LNCAP (cell line): ENCODE data around the gene PCNP.
A peak's percentile ranks its signal among the peaks of the same experiment; 100 is the strongest.

Source experiments
- CTCF ChIP-seq: fragments of 450-650 bp; IDR thresholded peaks from 2 replicates; pipeline ENCODE4 v1.5.1; 2017; ENCODE audit warnings: mild to moderate bottlenecking

PCNP gene

GRCh38 chr3:101634591-101635196 is 60.7 kb downstream of the PCNP start:
- TF ChIP-seq CTCF, result no peak

- no peak for TF ChIP-seq CTCF
Measured at GRCh38 chr3:101635345-101635744, 61.4 kb downstream of the PCNP start.

GRCh38 chr3:101635954-101636798 is 62.2 kb downstream of the PCNP start:
- TF ChIP-seq CTCF, result peak; percentile 72

- TF ChIP-seq CTCF, result no peak
Measured at GRCh38 chr3:101637451-101637850, 63.5 kb downstream of the PCNP start.

- no peak for TF ChIP-seq CTCF
Measured at GRCh38 chr3:101638261-101638745, 64.3 kb downstream of the PCNP start.

- no peak for TF ChIP-seq CTCF
Measured at GRCh38 chr3:101639280-101639963, 65.4 kb downstream of the PCNP start.

GRCh38 chr3:101640256-101640655 is 66.3 kb downstream of the PCNP start:
- no peak for TF ChIP-seq CTCF
